Measurements from ENCODE around the gene TMEM270.

GRCh38 chr7:73906874-73907273 is 45.9 kb downstream of the TMEM270 start:
- TF ChIP-seq POLR2A (IDR thresholded peaks at IDR 0.05) (no peak), CTCF (IDR thresholded peaks at IDR 0.05 in 4 of 5, conservative IDR thresholded peaks at IDR 0.05 in 1 of 5) (no peak)

Measured in gastrocnemius medialis (tissue), 4 donors.